ENCODE measurements around the gene LSAMP.
"Not testable (repeated sequence)": the region's sequence is repeated elsewhere in the genome, so short reads cannot be mapped to it uniquely, and the experiment has no call there.

LSAMP gene

GRCh38 chr3:115862099-115862498 lies 583.2 kb downstream of the LSAMP start:
- no peak for DNase-seq
- in situ Hi-C loops (cut with HindIII; ENCODE audit: low pct_ligation_motif_present, low pct_unique_long_range_greater_than_20kb, low sequenced_read_pairs) = no loop called here

- no peak for DNase-seq
- in situ Hi-C loops (cut with HindIII; ENCODE audit: low pct_ligation_motif_present, low pct_unique_long_range_greater_than_20kb, low sequenced_read_pairs) = no loop called here
Measured at GRCh38 chr3:115861166-115861733, 584.0 kb downstream of the LSAMP start.

- DNase-seq = no peak
- in situ Hi-C loops (cut with HindIII; ENCODE audit: low pct_ligation_motif_present, low pct_unique_long_range_greater_than_20kb, low sequenced_read_pairs) = no loop called here
Measured at GRCh38 chr3:115860766-115861165, 584.5 kb downstream of the LSAMP start.

GRCh38 chr3:115859002-115859807 lies 586.1 kb downstream of the LSAMP start:
- in situ Hi-C loops (cut with HindIII; ENCODE audit: low pct_ligation_motif_present, low pct_unique_long_range_greater_than_20kb, low sequenced_read_pairs) = no loop called here
- DNase-seq = no peak

GRCh38 chr3:115857518-115858136 lies 587.7 kb downstream of the LSAMP start:
- in situ Hi-C loops (cut with HindIII; ENCODE audit: low pct_ligation_motif_present, low pct_unique_long_range_greater_than_20kb, low sequenced_read_pairs) = no loop called here

GRCh38 chr3:115855911-115856310 lies 589.4 kb downstream of the LSAMP start:
- DNase-seq = no peak
- in situ Hi-C loops (cut with HindIII; ENCODE audit: low pct_ligation_motif_present, low pct_unique_long_range_greater_than_20kb, low sequenced_read_pairs) = no loop called here

More at GRCh38 chr3:115857518-115858136, 587.7 kb downstream of the LSAMP start:
- no peak for DNase-seq

- no peak for DNase-seq
- in situ Hi-C loops (cut with HindIII; ENCODE audit: low pct_ligation_motif_present, low pct_unique_long_range_greater_than_20kb, low sequenced_read_pairs) = no loop called here
Measured at GRCh38 chr3:115853104-115853503, 592.2 kb downstream of the LSAMP start.

GRCh38 chr3:115852278-115852677 lies 593.0 kb downstream of the LSAMP start:
- no peak for DNase-seq
- in situ Hi-C loops (cut with HindIII; ENCODE audit: low pct_ligation_motif_present, low pct_unique_long_range_greater_than_20kb, low sequenced_read_pairs) = no loop called here

- in situ Hi-C loops (cut with HindIII; ENCODE audit: low pct_ligation_motif_present, low pct_unique_long_range_greater_than_20kb, low sequenced_read_pairs) = no loop called here
- DNase-seq = no peak
Measured at GRCh38 chr3:115851571-115851970, 593.7 kb downstream of the LSAMP start.

- in situ Hi-C loops (cut with HindIII; ENCODE audit: low pct_ligation_motif_present, low pct_unique_long_range_greater_than_20kb, low sequenced_read_pairs) = no loop called here
Measured at GRCh38 chr3:115848641-115849040, 596.6 kb downstream of the LSAMP start.

GRCh38 chr3:115845986-115846385 lies 599.3 kb downstream of the LSAMP start:
- no peak for DNase-seq
- in situ Hi-C loops (cut with HindIII; ENCODE audit: low pct_ligation_motif_present, low pct_unique_long_range_greater_than_20kb, low sequenced_read_pairs) = no loop called here

More at GRCh38 chr3:115848641-115849040, 596.6 kb downstream of the LSAMP start:
- no peak for DNase-seq

GRCh38 chr3:115844729-115845128 lies 600.6 kb downstream of the LSAMP start:
- in situ Hi-C loops (cut with HindIII; ENCODE audit: low pct_ligation_motif_present, low pct_unique_long_range_greater_than_20kb, low sequenced_read_pairs); DNase-seq: not testable (repeated sequence)

GRCh38 chr3:115843206-115843605 lies 602.1 kb downstream of the LSAMP start:
- in situ Hi-C loops (cut with HindIII; ENCODE audit: low pct_ligation_motif_present, low pct_unique_long_range_greater_than_20kb, low sequenced_read_pairs) = no loop called here
- no peak for DNase-seq

- in situ Hi-C loops (cut with HindIII; ENCODE audit: low pct_ligation_motif_present, low pct_unique_long_range_greater_than_20kb, low sequenced_read_pairs) = no loop called here
- DNase-seq = no peak
Measured at GRCh38 chr3:115839246-115839645, 606.0 kb downstream of the LSAMP start.

- in situ Hi-C loops (cut with HindIII; ENCODE audit: low pct_ligation_motif_present, low pct_unique_long_range_greater_than_20kb, low sequenced_read_pairs) = no loop called here
- no peak for DNase-seq
Measured at GRCh38 chr3:115838786-115839185, 606.5 kb downstream of the LSAMP start.

- in situ Hi-C loops (cut with HindIII; ENCODE audit: low pct_ligation_motif_present, low pct_unique_long_range_greater_than_20kb, low sequenced_read_pairs) = no loop called here
- DNase-seq = peak; percentile 36
Measured at GRCh38 chr3:115836944-115837343, 608.3 kb downstream of the LSAMP start.

- in situ Hi-C loops (cut with HindIII; ENCODE audit: low pct_ligation_motif_present, low pct_unique_long_range_greater_than_20kb, low sequenced_read_pairs) = no loop called here
- DNase-seq = no peak
Measured at GRCh38 chr3:115835946-115836345, 609.3 kb downstream of the LSAMP start.

- in situ Hi-C loops (cut with HindIII; ENCODE audit: low pct_ligation_motif_present, low pct_unique_long_range_greater_than_20kb, low sequenced_read_pairs) = no loop called here
- DNase-seq = peak; percentile 16
Measured at GRCh38 chr3:115834068-115834467, 611.2 kb downstream of the LSAMP start.

GRCh38 chr3:115833074-115833473 lies 612.2 kb downstream of the LSAMP start:
- DNase-seq = no peak
- in situ Hi-C loops (cut with HindIII; ENCODE audit: low pct_ligation_motif_present, low pct_unique_long_range_greater_than_20kb, low sequenced_read_pairs) = no loop called here

GRCh38 chr3:115832265-115832664 lies 613.0 kb downstream of the LSAMP start:
- no peak for DNase-seq
- in situ Hi-C loops (cut with HindIII; ENCODE audit: low pct_ligation_motif_present, low pct_unique_long_range_greater_than_20kb, low sequenced_read_pairs) = no loop called here

All from ACHN (cell line).